SK-N-DZ (cell line): ENCODE measurements around the gene SYN1.

Source experiments
- DNase-seq: peaks from one replicate; pipeline ENCODE4 v3.0.0-alpha.2; 2015; ENCODE audit warnings: low spot score

SYN1 gene

GRCh38 chrX:47574076-47574546 lies 45.5 kb downstream of the SYN1 start:
- DNase-seq = no peak

GRCh38 chrX:47573341-47574075 lies 46.1 kb downstream of the SYN1 start:
- DNase-seq = no peak

GRCh38 chrX:47572773-47573340 lies 46.8 kb downstream of the SYN1 start:
- DNase-seq = no peak

GRCh38 chrX:47571896-47572295 lies 47.8 kb downstream of the SYN1 start:
- no peak for DNase-seq

- DNase-seq = no peak
Observed at GRCh38 chrX:47571215-47571614, 48.4 kb downstream of the SYN1 start.

- DNase-seq = no peak
Observed at GRCh38 chrX:47570794-47571193, 48.9 kb downstream of the SYN1 start.

GRCh38 chrX:47568656-47569295 lies 50.9 kb downstream of the SYN1 start:
- DNase-seq = peak; percentile 11

- no peak for DNase-seq
Observed at GRCh38 chrX:47566841-47567240, 52.8 kb downstream of the SYN1 start.

GRCh38 chrX:47564438-47565085 lies 55.1 kb downstream of the SYN1 start:
- no peak for DNase-seq

- DNase-seq = no peak
Observed at GRCh38 chrX:47563801-47564315, 55.8 kb downstream of the SYN1 start.

- DNase-seq = no peak
Observed at GRCh38 chrX:47562615-47563243, 56.9 kb downstream of the SYN1 start.

- no peak for DNase-seq
Observed at GRCh38 chrX:47561659-47562151, 58.0 kb downstream of the SYN1 start.

- DNase-seq = peak; percentile 99
Observed at GRCh38 chrX:47560934-47561658, 58.6 kb downstream of the SYN1 start, which contains the start of gene ARAF. TSS of gene ARAF (plus strand) at chrX:47561205. CDS start at chrX:47562968, 1,763 bp downstream.

- no peak for DNase-seq
Observed at GRCh38 chrX:47560179-47560933, 59.3 kb downstream of the SYN1 start.

- no peak for DNase-seq
Observed at GRCh38 chrX:47558436-47558835, 61.2 kb downstream of the SYN1 start.

GRCh38 chrX:47556045-47556623 lies 63.5 kb downstream of the SYN1 start:
- peak; percentile 91 for DNase-seq

- no peak for DNase-seq
Observed at GRCh38 chrX:47543496-47543895, 76.2 kb downstream of the SYN1 start.

- peak; percentile 88 for DNase-seq
Observed at GRCh38 chrX:47540754-47541538, 78.7 kb downstream of the SYN1 start.

GRCh38 chrX:47539860-47540259 lies 79.8 kb downstream of the SYN1 start:
- DNase-seq = no peak
